Endothelial cell of umbilical vein (primary cell): ENCODE data around the gene WDHD1. TPM values are rescaled to one million over a fixed set of nuclear protein-coding genes. Genes with fewer than 3 reads are reported as not detected.
A peak's percentile ranks its signal among the peaks of the same experiment; 100 is the strongest.

Source experiments
- BruUV-seq: library from RNA; stranded (reverse); fragments of 400-500 nt; replicated peaks from 2 replicates; lab custom pipeline; 2021; lab: Mats Ljungman, UMichigan
- CTCF ChIA-PET: fragments of 300-600, 350-600 bp; sonication (Branson Sonifier 250); formaldehyde crosslinking; loops from one replicate; lab custom pipeline; 2021; ENCODE audit warnings: antibody characterized with exemption, inconsistent platforms; lab: Charles Lee
- POLR2A ChIA-PET: fragments of 300-600, 350-600 bp; sonication (Branson Sonifier 250); formaldehyde crosslinking; loops from one replicate; lab custom pipeline; 2021; ENCODE audit warnings: antibody characterized with exemption, inconsistent platforms; lab: Charles Lee
- DNase-seq: peaks from one replicate; pipeline ENCODE4 v3.0.0-alpha.2; 2011; ENCODE audit warnings: low read depth, low spot score
- FAIRE-seq: peaks from 2 replicates; lab custom pipeline; 2011; peaks lifted over from hg19 to GRCh38; lab: Jason Lieb, UNC
- H2AFZ ChIP-seq: 2 replicates; pipeline ENCODE4 v1.6.0; 2012; ENCODE audit warnings: low read depth, low read length, control low read depth, inconsistent platforms
- H3K27ac ChIP-seq: 2 replicates; pipeline ENCODE4 v1.5.1; 2011; ENCODE audit warnings: low read depth, mild to moderate bottlenecking, control low read depth, low read length, moderate library complexity; ENCODE audit not compliant: insufficient read depth
- H3K27me3 ChIP-seq, 2 experiments: 2 replicates each; pipeline versions ENCODE4 v1.6.0 to v1.6.1; 2011; ENCODE audit warnings: low read length in 2 of 2, mixed read lengths in 1 of 2; ENCODE audit not compliant: control insufficient read depth in 2 of 2, insufficient read depth in 2 of 2
- H3K36me3 ChIP-seq, 2 experiments: 2 replicates in 1 of 2; 3 replicates in 1 of 2; pipeline ENCODE4 v1.5.1; 2011; ENCODE audit warnings: low read length in 2 of 2, mild to moderate bottlenecking in 1 of 2, moderate library complexity in 1 of 2; ENCODE audit not compliant: control insufficient read depth in 2 of 2, insufficient read depth in 2 of 2; ENCODE audit errors: extremely low read depth in 1 of 2
- H3K4me1 ChIP-seq: 3 replicates; pipeline ENCODE4 v1.5.1; 2011; ENCODE audit warnings: mild to moderate bottlenecking, low read length; ENCODE audit not compliant: control insufficient read depth, insufficient read depth; ENCODE audit errors: extremely low read depth
- H3K4me2 ChIP-seq: 2 replicates; pipeline ENCODE4 v1.6.1; 2011; ENCODE audit warnings: low read length, control low read depth, mixed read lengths; ENCODE audit not compliant: insufficient read depth
- H3K4me3 ChIP-seq, 3 experiments: fragments of 200-600 bp in 1 of 3; sonication (generic), shearing (Covaris generic) in 1 of 3; replicated peaks in 1 of 3; 2 replicates each; pipeline ENCODE4 v1.5.1; 2011 to 2016; ENCODE audit warnings: control low read depth in 3 of 3, low read length in 3 of 3, mild to moderate bottlenecking in 2 of 3, inconsistent platforms in 1 of 3, low read depth in 1 of 3, moderate library complexity in 1 of 3; ENCODE audit not compliant: insufficient read depth in 1 of 3
- H3K79me2 ChIP-seq: 2 replicates; pipeline ENCODE4 v1.6.0; 2012; ENCODE audit warnings: low read length, inconsistent platforms; ENCODE audit not compliant: control insufficient read depth, insufficient read depth
- H3K9ac ChIP-seq: replicated peaks from 2 replicates; pipeline ENCODE3; 2011; ENCODE audit warnings: low read length, control low read depth; ENCODE audit not compliant: insufficient read depth; ENCODE audit errors: extremely low read depth
- H3K9me1 ChIP-seq: replicated peaks from 3 replicates; pipeline ENCODE4 v1.6.0; 2011; ENCODE audit warnings: mild to moderate bottlenecking, low read length; ENCODE audit not compliant: control insufficient read depth, insufficient read depth; ENCODE audit errors: extremely low read depth
- H3K9me3 ChIP-seq: replicated peaks from 2 replicates; pipeline ENCODE4 v1.5.1; 2012; ENCODE audit warnings: low read length, inconsistent platforms; ENCODE audit not compliant: control insufficient read depth, insufficient read depth
- H4K20me1 ChIP-seq: replicated peaks from 2 replicates; pipeline ENCODE3; 2011; ENCODE audit warnings: mild to moderate bottlenecking, low read length; ENCODE audit not compliant: control insufficient read depth, insufficient read depth; ENCODE audit errors: extremely low read depth
- CTCF ChIP-seq, 2 donors: IDR thresholded peaks; 1 replicate in 1 of 2; 2 replicates in 1 of 2; pipeline ENCODE4 v1.5.1; 2011; ENCODE audit warnings: low read length in 2 of 2, mild to moderate bottlenecking in 2 of 2, moderate library complexity in 2 of 2, control low read depth in 1 of 2, inconsistent platforms in 1 of 2, low read depth in 1 of 2; ENCODE audit not compliant: insufficient read depth in 1 of 2; ENCODE audit errors: extremely low read depth in 1 of 2
- GATA2 ChIP-seq: IDR thresholded peaks from 2 replicates; pipeline ENCODE4 v1.7.0; 2011; ENCODE audit warnings: low read depth, mild to moderate bottlenecking, moderate library complexity, mixed read lengths, low read length; ENCODE audit not compliant: insufficient read length, insufficient read depth
- JUN ChIP-seq: IDR thresholded peaks from 2 replicates; pipeline ENCODE4 v1.6.1; 2011; ENCODE audit warnings: borderline replicate concordance, low read depth; ENCODE audit not compliant: insufficient read length, insufficient read depth
- MAX ChIP-seq: IDR thresholded peaks from 2 replicates; pipeline ENCODE4 v1.6.1; 2011; ENCODE audit not compliant: insufficient read depth, insufficient read length
- dilution Hi-C: fragments of 300-500 bp; cut with MboI; formaldehyde crosslinking; loops from one replicate; pipeline ENCODE4 v1.15.0; 2019; ENCODE audit warnings: low sequenced_read_pairs; ENCODE audit not compliant: extremely low pct_ligation_motif_present
- intact Hi-C: fragments of 100-400 bp; cut with micrococcal nuclease; formaldehyde crosslinking; loops from one replicate; pipeline ENCODE4 v1.10.0; 2022
- polyA plus RNA-seq, 4 experiments: library from polyadenylated mRNA; depleted of rRNA in 3 of 4; stranded (reverse) in 3 of 4; unstranded in 1 of 4; fragments of >200 nt; gene quantifications; 2 replicates each; pipeline versions ENCODE4 v1.2.1 to v1.2.3, GENCODE V29; 2011 to 2012; ENCODE audit warnings: missing spikeins in 1 of 4
- total RNA-seq: library from RNA; stranded (reverse); gene quantifications from 2 replicates; pipeline ENCODE4 v1.2.3, GENCODE V29; 2021

WDHD1 gene
- total and polyA plus RNA-seq, 2 donors (not counting 3 experiments of a cell fraction or from before 2014, with no cell fraction given): 3.1 to 22.5 TPM

- no peak overlapping the region for H3K4me2 ChIP-seq
- DNase-seq: peak; percentile 77
- no peaks in the 10 kb centered on the region for H3K27me3 ChIP-seq
- no peak overlapping the region for H3K9ac ChIP-seq
- H3K4me1 ChIP-seq: peaks cover 6% of the 10 kb centered on the region
- no peak overlapping the region for H2AFZ ChIP-seq
- TF ChIP-seq GATA2 (no peak), JUN (no peak), MAX (no peak), CTCF (IDR thresholded peaks at IDR 0.05; ENCODE audit: extremely low read depth in 1 of 2, insufficient read depth in 1 of 2, low read depth in 1 of 2, low read length in 2 of 2) (peak; percentile 58 to 61)
- no peaks in the 10 kb centered on the region for H3K36me3 ChIP-seq
- no peak overlapping the region for H3K4me3 ChIP-seq
- no peak overlapping the region for H3K27ac ChIP-seq
- dilution Hi-C loops: no loop called here
- no peaks in the 10 kb centered on the region for H3K9me1 ChIP-seq
- ChIA-PET CTCF (interaction anchor here (1.0 to 2.5 kb wide), 7 partner anchors 11 to 329 kb away, joined by 3 to 14 read pairs (median 7); no protein-coding TSS in a partner anchor), POLR2A (no interaction called here)
- H4K20me1 ChIP-seq: no peaks in the 10 kb centered on the region
- no peaks in the 10 kb centered on the region for H3K9me3 ChIP-seq
- H3K79me2 ChIP-seq: no peaks in the 10 kb centered on the region
- intact Hi-C loops: loop anchor here (1.0 kb wide), 2 partner anchors 87 to 329 kb away; no protein-coding TSS in a partner anchor
- no TSS peak for BruUV-seq
- FAIRE-seq: peak; percentile 92
Measured at GRCh38 chr14:54893151-54893760, 133.6 kb downstream of the WDHD1 start.
